HFF-Myc (cell line): ENCODE results near the gene SSH2.

Experiments
- DNase-seq: peaks from one replicate; pipeline ENCODE4 v3.0.0-alpha.2; 2011; ENCODE audit warnings: low read depth; ENCODE audit errors: extremely low read depth
- H3K4me3 ChIP-seq: replicated peaks from 2 replicates; pipeline ENCODE4 v1.5.1; 2011; ENCODE audit warnings: low read depth, mild to moderate bottlenecking, control low read depth, low read length
- TF ChIP-seq, protein P1 (sequence below): IDR thresholded peaks from 2 replicates; pipeline ENCODE4 v1.5.1; 2012; ENCODE audit warnings: mild to moderate bottlenecking, low read depth, low read length, control low read depth; ENCODE audit errors: missing control alignments

Gene SSH2

DNA sequence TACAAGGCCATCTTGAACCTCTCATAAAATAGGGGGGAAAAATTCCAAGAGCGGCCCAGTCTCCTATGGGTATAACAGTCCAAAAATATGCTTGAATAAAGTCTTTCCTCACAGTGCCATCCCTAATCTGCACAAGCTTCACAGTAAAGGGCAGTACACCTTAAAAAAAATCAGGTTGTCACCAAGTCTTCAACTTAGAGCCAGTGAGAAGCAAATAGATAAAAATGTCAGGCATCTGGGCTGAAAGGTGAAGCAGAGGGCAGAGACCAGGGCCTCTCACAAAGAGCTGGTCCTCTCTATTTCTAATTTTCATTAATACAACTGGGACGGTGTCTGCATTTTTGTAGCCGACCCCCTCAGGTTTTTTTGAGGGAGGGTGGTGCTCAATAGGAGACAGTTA is 82.9 kb downstream of the SSH2 start:
- TF ChIP-seq, protein P1, sequence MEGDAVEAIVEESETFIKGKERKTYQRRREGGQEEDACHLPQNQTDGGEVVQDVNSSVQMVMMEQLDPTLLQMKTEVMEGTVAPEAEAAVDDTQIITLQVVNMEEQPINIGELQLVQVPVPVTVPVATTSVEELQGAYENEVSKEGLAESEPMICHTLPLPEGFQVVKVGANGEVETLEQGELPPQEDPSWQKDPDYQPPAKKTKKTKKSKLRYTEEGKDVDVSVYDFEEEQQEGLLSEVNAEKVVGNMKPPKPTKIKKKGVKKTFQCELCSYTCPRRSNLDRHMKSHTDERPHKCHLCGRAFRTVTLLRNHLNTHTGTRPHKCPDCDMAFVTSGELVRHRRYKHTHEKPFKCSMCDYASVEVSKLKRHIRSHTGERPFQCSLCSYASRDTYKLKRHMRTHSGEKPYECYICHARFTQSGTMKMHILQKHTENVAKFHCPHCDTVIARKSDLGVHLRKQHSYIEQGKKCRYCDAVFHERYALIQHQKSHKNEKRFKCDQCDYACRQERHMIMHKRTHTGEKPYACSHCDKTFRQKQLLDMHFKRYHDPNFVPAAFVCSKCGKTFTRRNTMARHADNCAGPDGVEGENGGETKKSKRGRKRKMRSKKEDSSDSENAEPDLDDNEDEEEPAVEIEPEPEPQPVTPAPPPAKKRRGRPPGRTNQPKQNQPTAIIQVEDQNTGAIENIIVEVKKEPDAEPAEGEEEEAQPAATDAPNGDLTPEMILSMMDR = no peak
- DNase-seq = no peak
- no peak overlapping the region for H3K4me3 ChIP-seq

DNA sequence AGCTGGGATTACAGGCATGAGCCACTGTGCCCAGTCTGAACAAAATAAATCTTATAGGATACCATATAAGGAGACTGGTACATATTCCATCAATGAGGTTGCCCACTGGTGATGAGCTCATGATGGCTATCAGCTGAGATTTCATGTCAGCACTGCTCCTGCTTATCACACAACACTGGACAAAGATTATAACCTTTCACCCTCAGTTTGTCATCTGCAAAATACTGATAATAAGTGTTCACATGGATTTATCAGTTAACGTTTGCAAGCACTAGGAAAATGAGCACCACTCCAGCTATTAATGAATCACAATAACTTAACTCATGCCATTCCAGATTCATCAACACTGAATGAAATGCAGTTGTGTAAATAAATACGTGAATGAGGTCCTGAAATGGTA is 83.7 kb downstream of the SSH2 start:
- no peak for DNase-seq
- TF ChIP-seq, protein P1 = no peak
- H3K4me3 ChIP-seq = no peak overlapping the region

DNA sequence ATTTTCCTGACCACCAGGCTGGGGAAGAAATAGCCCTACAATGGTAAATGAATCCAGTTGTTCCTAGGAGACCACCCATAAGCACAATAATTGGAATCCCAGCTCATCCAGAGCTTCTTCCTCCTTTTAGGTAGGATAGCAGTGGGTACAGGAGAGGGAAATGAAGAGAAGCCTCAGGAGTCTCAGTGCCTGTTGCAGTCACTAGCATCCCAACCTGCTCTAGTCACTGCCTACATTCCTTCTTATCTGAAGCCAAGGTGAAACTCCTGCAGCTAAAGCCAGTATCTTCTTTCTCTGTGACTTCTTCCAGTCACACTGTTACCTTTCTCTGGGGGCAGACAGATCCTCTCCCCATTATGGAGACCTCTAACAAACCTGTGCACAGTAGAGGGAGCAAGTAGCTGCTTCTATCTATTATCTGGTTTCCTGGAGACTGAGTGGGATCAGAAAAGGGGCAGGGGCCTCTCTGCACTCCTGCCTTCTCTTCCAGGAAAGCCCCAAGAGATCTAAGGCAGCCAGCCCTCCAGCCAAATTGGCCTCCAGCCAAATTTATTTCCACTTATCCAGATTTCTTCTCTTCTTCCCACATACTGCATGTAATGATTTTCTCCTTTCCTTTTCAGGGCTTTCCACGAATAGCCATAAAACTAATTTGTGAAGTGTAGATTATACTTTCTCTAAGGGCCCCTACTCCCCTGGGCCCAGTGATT is 85.5 kb downstream of the SSH2 start:
- H3K4me3 ChIP-seq = no peak overlapping the region
- TF ChIP-seq, protein P1 = no peak
- DNase-seq = no peak

DNA sequence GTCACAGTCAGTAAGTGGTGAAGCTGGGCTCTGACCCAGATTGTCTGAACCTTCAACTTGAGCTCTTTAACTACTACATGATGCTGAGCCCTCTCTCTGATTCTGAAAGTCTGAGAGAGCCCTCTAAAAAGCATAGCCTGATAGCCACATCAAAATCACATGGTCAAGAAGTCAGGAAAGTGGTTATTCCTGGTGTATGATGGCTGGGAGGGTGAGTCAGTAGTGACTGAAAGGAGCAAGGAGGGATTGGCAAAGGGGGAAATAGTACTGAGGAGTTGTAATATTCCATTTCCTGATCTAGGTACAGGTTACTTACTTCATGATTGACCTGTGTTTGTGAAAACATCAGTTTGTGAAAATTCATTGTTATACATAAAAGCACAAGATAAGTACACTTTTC is 89.1 kb downstream of the SSH2 start:
- TF ChIP-seq, protein P1 = no peak
- no peak overlapping the region for H3K4me3 ChIP-seq
- no peak for DNase-seq

DNA sequence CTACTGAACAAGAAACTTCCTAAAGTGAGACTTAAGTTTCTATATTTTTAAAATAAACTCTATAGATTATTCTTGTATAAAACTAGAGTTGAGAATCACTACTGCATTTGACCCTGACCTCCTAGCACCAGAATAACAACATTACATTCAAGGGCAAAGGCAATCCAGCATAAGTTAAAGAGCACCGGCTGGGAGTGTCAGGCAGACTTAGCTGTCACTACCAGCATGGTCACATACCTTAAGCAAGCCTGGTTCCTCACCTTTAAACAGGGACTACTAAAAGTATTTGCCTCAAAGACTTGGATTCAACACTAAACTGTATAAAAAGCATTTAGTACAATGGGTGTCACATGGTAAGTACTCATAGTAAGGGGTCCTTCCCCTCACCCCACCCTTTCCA is 90.4 kb downstream of the SSH2 start:
- TF ChIP-seq, protein P1 = no peak
- no peak for DNase-seq
- no peak overlapping the region for H3K4me3 ChIP-seq

DNA sequence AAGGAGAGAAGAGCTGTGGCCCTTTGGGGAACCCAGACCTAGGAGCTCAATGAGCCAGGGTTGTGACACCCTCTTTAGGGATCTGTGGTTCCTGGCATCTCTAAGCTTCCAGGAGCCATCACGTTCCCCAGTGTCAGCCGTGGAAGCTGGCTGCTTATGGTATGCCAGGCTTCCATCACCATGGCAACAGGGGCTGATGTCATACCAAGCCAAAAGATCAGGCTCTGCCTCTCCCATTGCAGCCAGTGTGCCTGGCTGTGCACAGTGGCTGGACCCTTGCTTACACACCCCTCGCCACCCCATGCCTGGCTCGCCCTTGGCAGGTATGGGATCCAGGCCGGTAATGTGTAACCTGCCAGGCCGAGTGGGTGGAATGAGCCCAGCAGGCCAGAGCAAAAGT is 91.1 kb downstream of the SSH2 start:
- DNase-seq = no peak
- TF ChIP-seq, protein P1 = no peak
- H3K4me3 ChIP-seq = no peak overlapping the region

DNA sequence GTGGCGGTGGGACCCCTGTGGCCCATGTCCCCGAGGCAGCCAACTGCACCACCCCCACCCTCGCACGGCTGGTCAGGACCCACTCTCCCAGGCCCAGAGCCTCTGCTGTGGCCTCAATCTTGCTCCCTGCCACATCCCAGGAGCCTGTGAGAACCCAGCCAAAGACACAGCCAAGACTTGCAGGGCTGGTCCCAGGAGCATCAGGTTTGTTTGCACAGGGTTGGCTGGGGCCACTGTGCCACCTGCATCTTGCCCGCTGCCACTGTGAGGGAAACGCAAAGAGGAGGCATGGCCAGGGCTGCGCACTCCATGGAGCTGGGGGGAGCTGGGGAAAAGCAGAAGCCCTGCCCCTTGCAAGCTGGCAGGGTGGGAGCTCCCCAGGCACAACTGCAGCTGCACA is 92.5 kb downstream of the SSH2 start:
- no peak overlapping the region for H3K4me3 ChIP-seq
- DNase-seq = no peak
- TF ChIP-seq, protein P1 = no peak
